Measurements from ENCODE around the gene NACC1. TPM values are rescaled to one million over a fixed set of nuclear protein-coding genes. Genes with fewer than 3 reads are reported as not detected.

Gene NACC1
- total and polyA plus RNA-seq, 2 of the 8 experiments (the other 6 are each of a cell fraction or from before 2014, with no cell fraction given), result 234 to 301 TPM

GRCh38 chr19:13092606-13093235 is 25.3 kb upstream of the NACC1 start (continued):
- TF ChIP-seq SIN3A (conservative IDR thresholded peaks at IDR 0.05 in 1 of 2, IDR thresholded peaks at IDR 0.05 in 1 of 2; ENCODE audit: low read depth in 1 of 2, low read length in 2 of 2) (no peak), SRF (IDR thresholded peaks at IDR 0.05; ENCODE audit: low read depth, low read length) (no peak), RFX5 (IDR thresholded peaks at IDR 0.05; ENCODE audit: borderline replicate concordance, low read depth, low read length) (no peak), KDM1A (IDR thresholded peaks at IDR 0.05; ENCODE audit: borderline replicate concordance, low read length) (no peak)

All from H1 (cell line).